ENCODE results near the gene UBE2H. TPM values are rescaled to one million over a fixed set of nuclear protein-coding genes. Genes with fewer than 3 reads are reported as not detected.
A peak's percentile ranks its signal among the peaks of the same experiment; 100 is the strongest.
"Not testable (repeated sequence)": the region's sequence is repeated elsewhere in the genome, so short reads cannot be mapped to it uniquely, and the experiment has no call there.

Gene UBE2H
- total RNA-seq, 2 donors from 2014 or later = 72.6 to 81.8 TPM

DNA sequence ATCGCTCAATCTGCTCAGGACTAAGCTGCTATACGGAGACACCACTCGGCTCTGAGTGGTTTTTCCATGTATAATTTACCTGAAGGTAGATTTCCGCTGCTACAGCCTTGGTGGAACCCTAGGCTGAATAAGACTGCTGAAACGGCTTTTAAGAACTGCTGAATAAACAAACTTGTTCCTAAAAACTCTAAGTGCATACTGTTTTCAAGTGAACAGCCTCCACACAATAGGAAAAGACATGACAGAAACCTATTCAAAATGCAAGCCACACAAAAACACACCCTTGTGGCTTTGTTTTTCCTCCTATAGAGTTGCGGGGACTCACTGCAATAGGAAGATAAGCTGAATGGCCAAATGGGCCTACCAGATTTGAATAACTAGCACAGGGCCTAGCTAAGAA is 117.2 kb downstream of the UBE2H start:
- H3K36me3 ChIP-seq = peaks cover 36% of the 10 kb centered on the region
- DNase-seq (ENCODE audit: low spot score) = no peak
- peaks cover 0 to 26% of the 10 kb centered on the region in 2 donors for H3K4me1 ChIP-seq
- no peak overlapping the region for H3K4me3 ChIP-seq
- no peaks in the 10 kb centered on the region for H3K27me3 ChIP-seq
- peak overlapping the region in 1 of 2 donors; percentile 59 for H3K27ac ChIP-seq
- TF ChIP-seq CTCF (IDR thresholded peaks at IDR 0.05) = no peak
- no peaks in the 10 kb centered on the region for H3K9me3 ChIP-seq

DNA sequence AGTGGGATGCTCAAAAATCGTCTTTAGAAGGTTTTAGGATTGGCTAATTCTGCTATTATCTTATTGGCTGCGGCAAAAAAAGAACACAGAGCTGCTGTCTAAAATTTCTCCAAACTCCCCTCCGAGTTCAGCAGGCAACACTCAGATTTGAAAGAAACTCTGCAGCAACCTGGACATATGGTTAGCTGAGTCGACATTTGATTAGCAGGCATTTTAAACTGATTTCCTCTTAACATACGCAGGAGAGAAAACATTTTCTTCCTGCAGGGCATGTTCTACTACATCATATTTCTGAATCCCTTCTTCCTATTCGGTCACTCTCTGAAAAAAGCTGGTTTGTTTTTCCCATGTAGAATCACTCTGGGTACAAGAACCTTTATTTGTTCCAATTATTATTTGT is 119.4 kb downstream of the UBE2H start:
- not testable (repeated sequence) for H3K27me3 ChIP-seq; DNase-seq (ENCODE audit: low spot score); H3K9me3 ChIP-seq; H3K4me3 ChIP-seq
- H3K36me3 ChIP-seq = peaks cover 26% of the 10 kb centered on the region
- peaks cover 0 to 36% of the 10 kb centered on the region in 2 donors for H3K4me1 ChIP-seq
- H3K27ac ChIP-seq = peak overlapping the region in 1 of 2 donors; percentile 73

- H3K36me3 ChIP-seq = peaks cover 21% of the 10 kb centered on the region
- no peaks in the 10 kb centered on the region for H3K9me3 ChIP-seq
- no peak overlapping the region for H3K4me3 ChIP-seq
- DNase-seq (ENCODE audit: low spot score) = no peak
- TF ChIP-seq CTCF (IDR thresholded peaks at IDR 0.05) = no peak
- no peaks in the 10 kb centered on the region for H3K27me3 ChIP-seq
- H3K4me1 ChIP-seq = peaks cover 0 to 36% of the 10 kb centered on the region in 2 donors
- H3K27ac ChIP-seq = peak overlapping the region in 1 of 2 donors; percentile 73
Observed at GRCh38 chr7:129832701-129833227, 120.0 kb downstream of the UBE2H start.

- DNase-seq (ENCODE audit: low spot score) = no peak
- Histone ChIP-seq H3K9me3 (no peaks in the 10 kb centered on the region), H3K4me3 (no peak overlapping the region), H3K4me1 (peaks cover 0 to 36% of the 10 kb centered on the region in 2 donors), H3K27ac (peak overlapping the region in 1 of 2 donors; percentile 73), H3K36me3 (peaks cover 18% of the 10 kb centered on the region), H3K27me3 (no peaks in the 10 kb centered on the region)
- TF ChIP-seq CTCF (IDR thresholded peaks at IDR 0.05) = no peak
Observed at GRCh38 chr7:129832282-129832681, 120.5 kb downstream of the UBE2H start.

DNA sequence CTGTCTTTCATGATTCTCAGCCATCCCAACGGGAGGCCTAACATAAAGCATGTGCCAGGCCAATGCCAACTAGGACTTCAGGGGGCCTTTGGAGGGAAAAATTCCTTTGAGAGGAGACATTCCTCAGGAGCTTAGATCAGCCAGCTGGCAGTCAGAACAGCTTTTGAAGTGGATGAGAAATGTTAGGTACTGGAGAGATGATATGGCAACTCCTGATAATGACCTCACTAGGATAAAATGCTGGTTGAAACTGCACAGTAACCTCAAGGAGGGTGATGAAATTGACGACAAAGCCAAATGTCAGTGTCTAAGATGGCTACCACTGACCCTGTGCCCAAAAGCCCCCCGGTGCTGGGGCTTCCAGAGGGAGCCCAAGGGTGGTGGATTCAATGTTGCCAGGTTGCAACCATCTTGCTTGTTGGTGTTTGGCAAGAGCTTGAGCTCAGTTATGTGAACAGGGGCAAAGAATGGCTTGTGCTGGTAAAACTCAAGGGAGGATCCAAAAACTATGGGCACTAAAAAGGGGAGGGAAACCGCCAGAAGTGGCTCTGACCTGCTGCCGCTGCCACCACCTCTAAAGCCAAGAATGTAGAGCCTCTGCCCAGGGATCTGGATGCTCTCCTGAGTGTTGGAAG is 121.2 kb downstream of the UBE2H start:
- H3K27ac ChIP-seq = peak overlapping the region; percentile 64 to 73
- peaks cover 18% of the 10 kb centered on the region for H3K36me3 ChIP-seq
- no peak for TF ChIP-seq CTCF (IDR thresholded peaks at IDR 0.05)
- peaks cover 0 to 36% of the 10 kb centered on the region in 2 donors for H3K4me1 ChIP-seq
- no peaks in the 10 kb centered on the region for H3K9me3 ChIP-seq
- H3K4me3 ChIP-seq = no peak overlapping the region
- no peaks in the 10 kb centered on the region for H3K27me3 ChIP-seq
- DNase-seq (ENCODE audit: low spot score) = no peak

DNA sequence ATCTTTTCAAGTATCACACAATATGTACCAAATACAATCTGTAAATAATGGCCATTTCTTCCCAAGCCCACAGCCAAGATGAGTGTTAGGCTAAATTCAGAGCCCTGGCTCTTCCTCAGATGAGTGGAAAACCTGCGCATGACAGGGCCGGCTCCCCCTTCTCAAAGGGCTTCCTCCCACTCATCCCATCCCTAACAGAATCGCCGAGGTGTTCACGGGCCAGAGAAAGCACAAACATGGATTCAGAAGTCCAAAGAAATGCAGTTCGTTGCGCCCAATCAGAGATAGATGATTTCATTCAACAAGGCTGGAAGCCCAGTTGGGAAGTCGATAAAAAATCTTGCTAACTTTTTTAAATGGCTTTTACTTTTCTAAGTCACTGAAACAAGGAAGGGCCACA is 121.8 kb downstream of the UBE2H start:
- no peak for TF ChIP-seq CTCF (IDR thresholded peaks at IDR 0.05)
- H3K27me3 ChIP-seq = no peaks in the 10 kb centered on the region
- H3K4me3 ChIP-seq = no peak overlapping the region
- no peaks in the 10 kb centered on the region for H3K9me3 ChIP-seq
- no peak for DNase-seq (ENCODE audit: low spot score)
- H3K27ac ChIP-seq = peak overlapping the region; percentile 64 to 73
- H3K4me1 ChIP-seq = peaks cover 0 to 40% of the 10 kb centered on the region in 2 donors
- H3K36me3 ChIP-seq = peaks cover 18% of the 10 kb centered on the region

Measured in right atrium auricular region (tissue), 2 donors.